Measurements from ENCODE around the gene TACC2.

- TF ChIP-seq, protein P1, sequence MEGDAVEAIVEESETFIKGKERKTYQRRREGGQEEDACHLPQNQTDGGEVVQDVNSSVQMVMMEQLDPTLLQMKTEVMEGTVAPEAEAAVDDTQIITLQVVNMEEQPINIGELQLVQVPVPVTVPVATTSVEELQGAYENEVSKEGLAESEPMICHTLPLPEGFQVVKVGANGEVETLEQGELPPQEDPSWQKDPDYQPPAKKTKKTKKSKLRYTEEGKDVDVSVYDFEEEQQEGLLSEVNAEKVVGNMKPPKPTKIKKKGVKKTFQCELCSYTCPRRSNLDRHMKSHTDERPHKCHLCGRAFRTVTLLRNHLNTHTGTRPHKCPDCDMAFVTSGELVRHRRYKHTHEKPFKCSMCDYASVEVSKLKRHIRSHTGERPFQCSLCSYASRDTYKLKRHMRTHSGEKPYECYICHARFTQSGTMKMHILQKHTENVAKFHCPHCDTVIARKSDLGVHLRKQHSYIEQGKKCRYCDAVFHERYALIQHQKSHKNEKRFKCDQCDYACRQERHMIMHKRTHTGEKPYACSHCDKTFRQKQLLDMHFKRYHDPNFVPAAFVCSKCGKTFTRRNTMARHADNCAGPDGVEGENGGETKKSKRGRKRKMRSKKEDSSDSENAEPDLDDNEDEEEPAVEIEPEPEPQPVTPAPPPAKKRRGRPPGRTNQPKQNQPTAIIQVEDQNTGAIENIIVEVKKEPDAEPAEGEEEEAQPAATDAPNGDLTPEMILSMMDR (conservative IDR thresholded peaks at IDR 0.05; ENCODE audit: low read length) = no peak
- TF ChIP-seq EZH2phosphoT487 (IDR thresholded peaks at IDR 0.05; ENCODE audit: borderline replicate concordance, low read depth, low read length) = no peak
Measured at GRCh38 chr10:122097935-122098334, 109.0 kb downstream of the TACC2 start.

Data from OCI-LY7 (cell line).